ENCODE measurements around the gene FAF2. TPM values are rescaled to one million over a fixed set of nuclear protein-coding genes. Genes with fewer than 3 reads are reported as not detected.
"Not testable (repeated sequence)": the region's sequence is repeated elsewhere in the genome, so short reads cannot be mapped to it uniquely, and the experiment has no call there.

Gene FAF2
- total RNA-seq, 1 donor from 2014 or later: 50.1 TPM

DNA sequence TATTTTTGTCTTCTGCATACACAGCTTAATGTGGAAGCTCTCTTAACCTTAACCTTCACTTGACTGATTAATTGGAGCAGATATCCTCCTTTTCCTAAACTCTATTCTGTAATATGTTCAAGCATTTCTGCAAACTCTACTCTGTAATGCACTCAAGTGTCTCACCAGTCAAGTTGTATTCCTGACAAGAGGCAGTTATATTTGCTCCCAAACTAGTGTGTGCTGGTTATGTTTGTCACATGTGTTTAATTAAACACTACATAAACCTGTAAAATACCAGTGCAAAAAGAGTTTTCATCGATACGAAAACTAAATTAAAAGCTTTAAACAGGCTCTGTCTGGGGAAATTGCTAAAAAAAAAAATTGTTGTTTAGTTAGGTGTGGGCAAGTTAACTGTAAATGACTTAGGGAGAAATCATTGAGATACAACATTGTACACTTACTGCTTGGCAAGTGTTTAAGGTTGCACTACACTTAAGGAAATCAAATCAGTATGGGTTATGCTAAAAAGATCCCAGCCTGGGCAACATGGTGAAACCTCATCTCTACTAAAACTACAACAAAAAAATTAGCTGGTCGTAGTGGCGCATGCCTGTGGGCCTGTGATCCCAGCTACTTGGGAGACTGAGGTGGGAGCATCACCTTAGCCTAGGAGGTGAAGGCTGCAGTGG, 6.7 kb downstream of the FAF2 start:
- DNase-seq (ENCODE audit: low spot score): no peak

DNA sequence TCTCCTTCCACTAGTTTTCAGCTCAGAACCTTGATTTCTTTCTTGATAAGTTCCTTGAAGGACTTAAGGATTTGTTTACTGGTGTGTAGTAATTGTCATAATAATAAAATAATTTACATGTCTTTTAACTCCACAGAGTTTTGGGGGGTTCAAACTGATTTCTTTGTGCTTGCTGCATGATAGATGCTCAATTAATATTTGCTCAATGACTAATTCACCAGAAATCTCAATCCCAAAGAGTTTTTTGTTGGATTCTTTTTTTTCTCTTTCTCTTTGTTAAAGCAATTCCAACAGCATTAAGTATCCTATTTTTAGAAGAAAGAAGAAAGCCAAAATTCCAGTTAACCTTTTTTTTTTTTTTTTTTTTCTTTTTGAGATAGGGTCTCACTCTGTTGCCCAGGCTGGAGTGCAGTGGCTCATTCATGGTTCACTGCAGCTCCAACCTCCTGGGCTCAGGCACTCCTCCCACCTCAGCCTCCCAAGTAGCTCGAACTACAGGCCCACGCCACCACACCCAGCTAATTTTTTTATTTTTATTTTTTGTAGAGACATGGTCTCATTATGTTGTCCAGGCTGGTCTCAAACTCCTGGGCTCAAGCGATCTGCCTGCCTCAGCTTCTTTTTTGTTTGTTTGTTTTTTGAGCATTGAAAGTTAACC, 10.8 kb downstream of the FAF2 start:
- DNase-seq (ENCODE audit: low spot score): no peak

DNA sequence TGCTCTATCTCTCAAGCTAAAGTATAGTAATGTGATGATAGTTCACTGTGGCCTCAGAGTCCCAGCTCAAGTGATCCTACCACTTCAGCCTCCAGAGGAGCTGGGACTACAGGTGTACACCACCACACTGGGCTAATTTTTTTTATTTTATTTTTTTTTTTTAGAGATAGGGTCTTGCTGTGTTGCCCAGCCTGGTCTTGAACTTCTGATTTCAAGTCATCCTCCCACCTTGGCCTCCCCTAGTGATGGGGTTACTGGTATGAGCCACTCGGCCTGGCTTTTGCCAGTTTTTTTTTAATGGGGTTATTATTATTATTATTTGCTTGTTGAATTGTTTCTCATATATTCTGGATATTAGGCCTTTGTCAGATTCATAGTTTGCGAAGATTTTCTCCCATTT, 13.2 kb downstream of the FAF2 start:
- DNase-seq (ENCODE audit: low spot score): no peak

DNA sequence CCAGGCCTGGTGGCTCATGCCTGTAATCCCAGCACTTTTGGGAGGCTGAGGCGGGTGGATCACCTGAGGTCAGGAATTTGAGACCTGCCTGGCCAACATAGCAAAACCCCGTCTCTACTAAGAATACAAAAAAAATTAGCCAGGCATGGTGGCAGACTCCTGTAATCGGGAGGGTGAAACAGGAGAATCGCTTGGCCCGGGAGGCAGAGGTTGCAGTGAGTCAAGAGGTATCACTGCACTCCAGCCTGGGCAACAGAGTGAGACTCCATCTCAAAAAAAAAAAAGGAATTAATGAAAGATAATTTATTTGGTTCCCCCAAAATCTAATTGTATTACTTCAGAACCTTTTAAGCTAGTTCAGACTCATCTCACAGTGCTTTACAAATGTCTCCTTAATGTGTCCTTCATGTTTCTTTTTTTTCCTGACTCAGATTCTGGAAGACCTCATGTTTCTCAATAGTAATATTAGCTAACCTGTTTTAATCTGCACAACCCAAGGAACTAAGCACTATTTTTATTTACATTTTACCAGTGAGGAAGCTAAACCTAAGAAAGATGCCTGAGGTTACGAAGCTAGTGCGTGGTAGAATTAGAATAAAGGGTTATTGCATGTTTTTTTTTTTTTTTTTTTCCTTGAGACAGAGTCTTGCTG, 15.1 kb downstream of the FAF2 start:
- DNase-seq (ENCODE audit: low spot score): no peak

DNA sequence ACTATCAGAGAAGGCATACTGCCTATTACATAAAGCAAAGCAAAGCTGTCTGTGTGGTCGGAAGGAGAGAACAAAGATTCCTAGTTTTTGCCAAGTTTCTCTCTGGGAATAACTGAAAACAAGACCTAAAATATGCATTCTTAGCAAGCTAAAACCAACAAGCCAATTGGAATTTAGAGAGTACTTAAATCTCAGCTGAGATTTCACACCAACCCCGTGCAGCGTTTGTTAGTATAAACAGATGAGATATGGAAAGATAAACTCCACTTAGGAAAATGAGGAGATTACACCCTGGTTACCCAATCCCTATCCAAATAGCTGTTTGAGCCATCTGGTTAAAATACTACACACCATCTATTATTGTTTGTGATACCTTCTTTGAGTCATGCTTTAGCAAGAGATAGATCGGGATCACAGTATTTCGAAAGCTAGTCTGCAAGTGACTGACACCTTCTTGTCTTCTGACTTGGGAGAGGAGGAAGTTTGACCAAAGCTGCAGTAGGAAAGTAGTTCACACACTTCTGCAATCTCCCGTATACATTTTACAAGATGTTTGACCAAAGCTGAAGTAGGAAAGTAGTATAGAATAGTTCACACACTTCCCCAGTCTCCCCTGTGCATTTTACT, 18.2 kb downstream of the FAF2 start:
- DNase-seq (ENCODE audit: low spot score): no peak

DNA sequence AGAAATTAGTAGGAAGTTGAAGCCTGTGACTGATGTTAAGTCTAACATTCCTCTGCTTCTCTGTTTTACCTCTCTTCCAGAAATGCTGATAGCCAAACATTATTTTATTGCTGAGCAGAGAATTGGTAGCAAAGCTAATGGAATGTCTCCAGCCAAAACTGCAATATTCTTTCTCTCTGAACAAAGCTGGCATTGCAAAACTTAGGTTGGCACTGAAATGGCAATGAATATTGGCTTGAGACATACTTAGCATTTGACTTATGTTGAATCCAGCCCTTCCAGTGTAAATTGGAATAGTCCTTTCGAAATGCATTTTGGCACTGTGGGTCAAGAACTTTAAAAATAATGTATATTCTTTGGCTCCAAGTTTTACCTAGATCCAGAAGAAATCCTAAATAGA, 21.1 kb downstream of the FAF2 start:
- no peak for DNase-seq (ENCODE audit: low spot score)

DNA sequence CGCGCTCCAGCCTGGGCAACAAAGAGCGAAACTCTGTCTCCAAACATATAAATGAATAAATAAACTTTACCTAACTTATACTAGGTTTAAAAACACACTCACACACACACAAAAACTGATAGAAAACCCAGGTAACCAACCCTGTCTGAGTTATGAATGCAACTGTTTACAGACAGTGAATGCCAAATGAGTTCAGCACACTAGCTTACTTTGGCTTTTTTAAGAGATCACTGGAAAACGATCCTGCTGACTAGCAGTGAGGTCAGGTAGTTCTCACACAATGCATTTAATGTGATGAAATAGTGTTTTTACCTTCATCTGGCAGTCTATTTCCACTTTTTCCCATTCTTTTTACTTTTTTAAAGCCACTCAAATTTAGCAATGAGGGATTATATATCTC, 22.4 kb downstream of the FAF2 start:
- DNase-seq (ENCODE audit: low spot score): no peak

DNA sequence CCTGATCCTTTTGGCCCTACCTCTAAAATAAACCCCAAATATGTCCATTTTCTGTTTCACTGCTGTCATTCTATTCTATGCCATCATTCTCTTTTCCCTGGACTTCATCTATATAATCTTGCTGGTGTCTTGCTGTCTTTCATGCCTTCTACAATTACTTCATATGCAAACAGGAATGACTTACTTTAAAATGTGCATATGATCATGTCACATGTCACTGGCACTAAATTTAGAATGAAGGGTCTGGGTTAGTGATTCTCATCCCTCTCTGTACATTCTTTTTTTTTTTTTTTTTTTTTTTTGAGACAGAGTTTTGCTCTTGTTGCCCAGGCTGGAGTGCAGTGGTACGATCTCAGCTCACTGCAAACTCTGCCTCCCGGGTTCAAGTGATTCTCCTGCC, 22.9 kb downstream of the FAF2 start:
- no peak for DNase-seq (ENCODE audit: low spot score)

DNA sequence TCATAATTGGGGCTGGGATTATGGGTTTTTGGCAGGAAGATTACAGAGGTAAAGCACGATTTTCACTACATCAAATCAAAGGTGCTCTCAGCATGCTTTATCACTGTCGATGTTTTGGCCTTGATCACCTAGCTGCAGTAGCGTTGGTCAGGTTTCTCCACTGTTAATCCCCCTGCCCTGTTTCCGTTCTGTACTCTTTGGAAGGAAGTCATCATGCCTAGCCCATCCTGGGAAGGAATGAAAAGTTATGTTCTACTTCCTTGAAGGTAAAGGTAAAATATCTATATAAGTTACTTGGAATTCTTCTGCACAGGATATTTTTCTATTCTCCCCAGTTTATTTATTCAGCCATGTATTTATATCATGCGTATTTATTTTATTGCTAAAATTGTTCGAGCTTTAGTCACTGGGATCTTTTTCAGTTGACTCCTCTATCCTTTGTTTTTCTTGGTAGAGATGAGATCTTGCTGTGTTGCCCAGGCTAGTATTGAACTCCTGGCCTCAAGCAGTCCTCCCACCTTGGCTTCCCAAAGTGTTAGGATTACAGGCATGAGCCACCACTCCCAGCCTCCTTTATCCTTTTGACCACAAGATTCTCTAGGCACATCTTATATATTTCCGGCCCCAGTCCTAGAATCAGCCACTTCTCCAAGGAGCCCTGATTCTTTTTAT, 25.3 kb downstream of the FAF2 start:
- no peak for DNase-seq (ENCODE audit: low spot score)

DNA sequence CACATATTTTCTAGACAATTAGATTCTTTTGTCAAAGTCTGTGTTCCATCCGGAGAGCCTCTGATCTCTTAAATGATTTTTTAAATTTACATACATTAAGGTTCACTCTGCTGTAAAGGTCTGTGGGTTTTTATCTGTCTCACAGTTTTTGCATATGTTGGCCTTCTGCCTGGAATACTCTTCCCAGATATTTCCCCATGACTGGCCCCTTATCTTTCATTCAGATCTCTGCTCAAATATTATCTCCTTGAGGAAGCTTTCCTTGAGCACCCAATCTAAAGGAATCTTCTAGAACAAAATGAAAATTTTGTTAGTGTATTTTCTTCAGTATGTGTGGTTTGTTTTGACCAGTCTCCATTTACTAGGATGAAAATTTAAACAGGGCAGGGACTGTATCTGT, 26.3 kb downstream of the FAF2 start:
- DNase-seq (ENCODE audit: low spot score): no peak

DNA sequence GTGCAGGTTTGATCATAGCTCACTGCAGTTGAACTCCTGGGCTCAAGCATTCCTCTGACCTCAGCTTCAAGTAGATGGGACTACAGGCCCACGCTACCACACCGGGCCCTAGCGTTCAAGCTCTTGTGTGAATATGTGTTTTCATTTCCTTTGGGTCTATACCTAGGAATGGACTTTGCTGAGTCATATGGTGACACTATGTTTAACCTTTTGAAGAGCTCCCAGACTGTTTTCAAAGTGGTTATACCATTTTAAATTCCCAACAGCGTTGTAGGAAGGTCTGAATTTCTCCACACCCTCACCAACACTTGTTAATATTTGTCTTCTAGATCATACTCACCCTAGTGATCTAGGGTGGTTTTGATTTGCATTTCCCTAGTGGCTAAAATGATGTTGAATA, 33.5 kb downstream of the FAF2 start:
- DNase-seq (ENCODE audit: low spot score): no peak

DNA sequence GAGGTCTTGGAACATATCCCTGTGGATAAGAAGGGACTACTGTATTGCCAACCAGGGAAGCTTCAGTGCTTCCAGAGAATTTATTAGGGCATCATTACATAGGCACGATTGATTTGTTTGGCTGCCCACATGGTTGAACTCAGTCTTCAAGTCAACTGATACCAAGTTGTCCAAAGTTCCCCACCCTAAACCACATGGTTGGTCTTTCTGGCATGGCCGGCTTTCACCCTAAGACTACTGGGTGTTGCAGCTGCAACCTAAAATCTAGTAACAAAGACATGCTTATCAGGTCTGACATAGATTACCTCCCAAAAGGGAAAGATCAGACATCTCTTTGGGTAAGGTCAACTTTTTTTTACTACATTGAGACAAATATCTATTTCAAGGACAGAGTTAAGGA, 37.0 kb downstream of the FAF2 start:
- DNase-seq (ENCODE audit: low spot score): no peak

DNA sequence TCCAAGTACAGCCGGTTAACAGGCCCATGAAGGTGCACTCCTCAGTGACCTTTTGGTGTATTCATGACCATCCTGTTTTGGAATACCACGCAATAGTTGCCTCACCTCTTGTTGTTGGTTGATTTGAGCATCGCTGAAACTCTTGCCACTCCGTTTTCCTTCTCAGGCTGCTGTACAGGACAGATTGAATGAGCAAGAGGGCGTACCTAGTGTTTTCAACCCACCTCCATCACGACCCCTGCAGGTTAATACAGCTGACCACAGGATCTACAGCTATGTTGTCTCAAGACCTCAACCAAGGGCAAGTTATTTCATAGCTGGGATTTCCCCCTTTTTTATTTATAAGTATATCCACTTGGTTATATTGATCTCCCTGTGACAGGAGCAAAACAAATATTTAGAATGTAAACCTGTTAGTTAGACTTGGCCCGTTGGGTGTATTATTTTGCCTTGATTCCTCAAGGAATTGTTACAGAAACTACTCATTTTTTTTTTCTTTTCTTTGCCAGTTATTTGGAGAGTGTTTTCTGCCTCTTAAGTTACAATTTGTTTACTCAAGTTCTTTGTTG, 38.1 kb downstream of the FAF2 start:
- DNase-seq (ENCODE audit: low spot score): no peak

DNA sequence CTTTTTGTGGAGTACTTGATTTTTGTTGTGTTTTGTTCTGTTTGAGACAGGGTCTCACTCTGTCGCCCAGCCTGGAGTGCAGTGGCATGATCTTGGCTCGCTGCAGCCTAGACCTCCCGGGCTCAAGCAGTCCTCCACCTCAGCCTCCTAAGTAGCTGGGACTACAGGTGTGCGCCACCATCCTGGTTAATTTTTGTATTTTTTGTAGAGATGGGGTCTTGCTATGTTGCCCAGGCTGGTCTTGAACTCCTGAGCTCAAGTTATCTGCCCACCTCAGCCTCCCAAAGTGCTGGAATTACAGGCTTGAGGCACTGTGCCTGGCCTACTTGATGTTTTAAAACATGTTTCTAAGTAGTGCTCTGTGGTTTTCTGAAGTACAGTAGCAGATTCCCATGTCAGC, 39.0 kb downstream of the FAF2 start:
- DNase-seq (ENCODE audit: low spot score): not testable (repeated sequence)

DNA sequence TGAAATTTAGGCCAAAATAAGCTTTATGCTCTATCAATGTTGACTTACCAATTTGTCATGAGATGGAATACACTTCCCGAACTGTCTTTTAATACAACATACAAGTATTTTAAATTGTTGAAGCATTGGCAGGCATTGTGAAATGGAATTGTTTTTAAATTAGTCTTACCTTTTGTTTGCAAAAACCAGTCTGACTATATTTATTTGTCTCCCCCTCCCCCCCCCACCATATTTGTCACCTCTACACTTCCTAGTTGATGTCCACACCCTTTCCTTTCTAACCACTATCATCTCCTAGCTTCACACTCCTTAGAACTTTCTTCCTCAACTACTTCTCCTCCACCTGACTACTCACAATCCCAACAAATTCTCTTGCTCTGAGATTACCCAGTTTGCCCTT, 40.9 kb downstream of the FAF2 start:
- DNase-seq (ENCODE audit: low spot score): no peak

DNA sequence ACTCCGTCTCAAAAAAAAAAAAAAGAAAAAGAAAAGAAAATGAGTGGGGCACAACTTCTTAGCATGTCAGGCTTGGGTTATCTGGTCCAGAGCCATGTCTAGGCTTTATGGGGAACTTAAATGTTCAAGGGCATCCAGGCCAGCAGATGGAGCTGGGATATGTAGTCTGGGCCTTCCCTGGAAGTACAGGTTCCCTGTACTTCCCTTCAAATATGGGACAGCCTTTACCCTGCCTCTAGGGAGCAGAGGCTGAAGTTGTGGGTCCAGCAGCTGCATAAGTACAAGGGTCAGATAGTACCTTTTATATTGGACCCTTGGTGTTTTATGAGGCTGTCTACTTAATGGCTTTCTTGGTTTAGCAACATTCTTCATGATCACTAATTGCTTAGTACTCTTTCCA, 42.1 kb downstream of the FAF2 start:
- DNase-seq (ENCODE audit: low spot score): no peak

DNA sequence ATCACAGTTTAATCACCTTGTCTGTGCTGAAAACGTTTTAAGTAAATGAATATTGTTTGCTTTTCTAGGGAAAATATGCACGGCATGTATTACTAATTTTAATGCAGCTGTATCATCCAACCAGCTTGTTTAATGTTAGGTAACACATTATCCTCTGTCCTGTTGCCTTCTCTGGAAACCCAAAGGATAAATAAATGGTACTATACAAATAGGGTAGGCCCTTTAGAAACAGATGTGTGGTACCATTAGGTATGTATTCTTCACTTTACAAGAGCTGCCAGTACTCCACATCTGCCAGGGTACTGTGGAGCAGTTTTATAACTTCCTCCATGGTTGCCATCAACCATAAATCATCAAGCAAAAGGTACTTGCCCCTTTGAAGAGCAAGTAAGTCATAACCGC, 42.9 kb downstream of the FAF2 start:
- DNase-seq (ENCODE audit: low spot score): no peak

DNA sequence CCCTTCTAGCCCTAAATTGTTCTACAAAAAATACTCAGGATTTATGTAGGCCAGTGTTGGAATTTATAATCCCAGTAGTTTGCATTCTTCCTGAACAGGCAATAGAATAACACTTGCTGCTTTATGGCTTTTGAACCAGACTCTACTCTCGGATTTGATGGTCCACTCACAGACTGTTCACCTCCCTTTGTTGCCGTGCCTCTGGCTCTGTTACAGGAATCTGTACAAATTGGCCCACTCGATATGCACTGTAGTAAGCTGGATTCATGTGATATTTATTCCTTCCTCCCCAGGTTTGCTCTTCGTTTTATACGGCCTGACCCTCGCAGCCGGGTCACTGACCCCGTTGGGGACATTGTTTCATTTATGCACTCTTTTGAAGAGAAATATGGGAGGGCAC, 43.7 kb downstream of the FAF2 start:
- no peak for DNase-seq (ENCODE audit: low spot score)

DNA sequence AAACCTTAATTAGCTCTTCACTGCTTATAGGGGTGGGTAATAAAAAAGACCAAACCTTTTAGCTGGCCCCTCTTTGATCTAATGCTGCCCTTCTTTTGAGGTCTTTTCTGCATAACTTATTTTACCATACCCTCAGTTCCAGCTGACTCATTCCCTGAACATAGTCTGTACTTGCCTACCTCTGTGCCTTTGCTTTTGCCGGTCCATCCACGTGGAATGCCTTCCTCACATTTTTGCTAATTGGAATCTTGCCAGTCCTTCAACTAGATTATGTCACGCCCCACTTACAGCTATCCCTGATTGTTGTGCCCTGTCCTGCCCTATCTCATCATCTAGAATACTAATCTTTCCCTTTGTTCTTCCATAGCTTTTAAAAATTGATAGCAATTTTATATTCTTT, 44.2 kb downstream of the FAF2 start:
- no peak for DNase-seq (ENCODE audit: low spot score)

DNA sequence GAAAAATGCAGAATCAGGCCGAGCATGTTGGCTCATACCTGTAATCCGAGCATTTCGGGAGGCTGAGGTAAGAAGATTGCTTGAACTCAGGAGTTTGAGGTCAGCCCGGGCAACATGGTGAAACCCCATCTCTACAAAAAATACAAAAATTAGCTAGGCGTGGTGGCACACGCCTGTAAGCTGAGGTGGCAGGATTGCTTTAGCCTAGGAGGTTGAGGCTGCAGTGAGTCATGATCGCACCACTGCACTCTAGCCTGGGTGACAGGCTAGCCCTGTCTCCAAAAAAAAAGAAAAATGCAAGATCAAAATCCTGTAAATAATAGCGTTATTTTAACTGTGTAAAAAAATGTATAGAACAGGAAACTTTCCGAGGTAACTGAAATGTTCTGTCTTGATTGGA, 49.7 kb downstream of the FAF2 start:
- DNase-seq (ENCODE audit: low spot score): no peak

DNA sequence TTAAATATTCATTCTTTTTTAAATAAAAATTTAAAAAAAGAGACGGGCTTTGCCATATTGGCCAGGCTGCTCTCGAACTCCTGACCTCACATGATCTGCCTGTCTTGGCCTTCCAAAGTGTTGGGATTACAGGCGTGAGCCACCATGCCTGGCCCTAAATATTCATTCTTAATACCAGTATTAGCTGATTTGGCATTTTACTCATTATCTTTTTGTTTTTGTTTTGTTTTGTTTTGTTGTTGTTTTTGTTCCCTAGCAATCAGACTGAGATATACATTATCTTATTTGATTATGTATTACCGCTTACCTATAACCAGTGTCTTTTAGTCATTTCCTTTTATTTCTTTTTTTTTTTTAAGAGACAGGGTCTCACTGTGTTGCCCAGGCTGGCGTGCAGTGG, 51.1 kb downstream of the FAF2 start:
- DNase-seq (ENCODE audit: low spot score): no peak

DNA sequence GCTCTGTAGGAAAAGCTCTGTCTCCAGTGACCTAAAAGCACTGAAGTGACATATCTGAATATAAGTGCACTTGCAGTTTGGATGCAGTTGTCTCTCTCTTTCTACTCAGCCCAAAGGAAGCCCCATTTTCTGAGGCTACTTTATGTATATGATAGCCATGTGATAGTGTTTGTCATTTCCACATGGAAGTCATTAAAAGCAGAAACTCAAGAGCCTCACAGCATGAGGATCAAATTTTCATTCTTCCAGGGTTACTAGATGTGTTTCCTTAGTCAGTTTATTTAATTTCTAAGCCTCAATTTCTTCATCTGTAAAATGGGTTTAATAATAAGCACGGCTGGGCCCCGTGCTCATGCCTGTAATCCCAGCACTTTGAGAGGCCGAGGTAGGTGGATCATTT, 52.3 kb downstream of the FAF2 start:
- DNase-seq (ENCODE audit: low spot score): no peak
